Heart right ventricle (tissue), 16 donors: ENCODE data around the gene ADSS2. TPM values are rescaled to one million over a fixed set of nuclear protein-coding genes. Genes with fewer than 3 reads are reported as not detected.
"Not testable (repeated sequence)": the region's sequence is repeated elsewhere in the genome, so short reads cannot be mapped to it uniquely, and the experiment has no call there.

Experiments used
- ATAC-seq, 8 donors: fragments of 200-7000 bp; cut with Tn5 transposase; one replicate each; pipeline ENCODE4 v1.9.1; 2020; ENCODE audit warnings: mild to moderate bottlenecking in 8 of 8, moderate library complexity in 8 of 8, moderate number of reproducible peaks in 1 of 8
- DNase-seq, 2 donors: peaks; one replicate each; pipeline ENCODE4 v3.0.0-alpha.2; 2020
- H3K27ac ChIP-seq, 10 donors: fragments of 200-600 bp; sonication (generic) in 2 of 10; one replicate each; pipeline versions ENCODE4 v1.5.0 to v1.8.0; 2020 to 2022; ENCODE audit warnings: mild to moderate bottlenecking in 3 of 10
- H3K27me3 ChIP-seq, 7 donors: fragments of 200-600 bp; one replicate each; pipeline ENCODE4 v1.8.0; 2021 to 2022; ENCODE audit warnings: mild to moderate bottlenecking in 2 of 7
- H3K36me3 ChIP-seq, 9 donors: fragments of 200-600 bp; sonication (generic) in 1 of 9; one replicate each; pipeline versions ENCODE4 v1.5.0 to v1.8.0; 2020 to 2022; ENCODE audit warnings: mild to moderate bottlenecking in 2 of 9
- H3K4me1 ChIP-seq, 9 donors: fragments of 200-600 bp; sonication (generic) in 1 of 9; one replicate each; pipeline versions ENCODE4 v1.5.0 to v1.8.0; 2020 to 2022; ENCODE audit warnings: mild to moderate bottlenecking in 4 of 9
- H3K4me3 ChIP-seq, 10 donors: fragments of 200-600 bp; sonication (generic) in 2 of 10; one replicate each; pipeline versions ENCODE4 v1.5.0 to v1.8.0; 2020 to 2022; ENCODE audit warnings: mild to moderate bottlenecking in 7 of 10, moderate library complexity in 2 of 10
- H3K9me3 ChIP-seq, 11 donors: fragments of 200-600 bp in 10 of 11; sonication (generic) in 2 of 11; one replicate each; pipeline versions ENCODE4 v1.5.0 to v1.8.0; 2013 to 2022; ENCODE audit warnings: mild to moderate bottlenecking in 2 of 11, control low read depth in 1 of 11, moderate library complexity in 1 of 11
- CTCF ChIP-seq, 9 donors: fragments of 200-600 bp; sonication (generic) in 2 of 9; IDR thresholded peaks; one replicate each; pipeline versions ENCODE4 v1.5.0 to v1.8.0; 2021 to 2022; ENCODE audit warnings: antibody characterized with exemption in 9 of 9, mild to moderate bottlenecking in 5 of 9, moderate library complexity in 1 of 9
- WGBS, 2 donors: extraction: QIAGEN DNeasy Blood & Tissue Kit; methylation state at CpG; one replicate each; pipeline ENCODE4 v1.1.7; 2013; ENCODE audit warnings: inconsistent platforms in 1 of 2; 5-methylcytosine and 5-hydroxymethylcytosine counted together
- intact Hi-C, 10 donors: fragments of 100-400 bp; cut with DNase I; formaldehyde crosslinking; loops; one replicate each; pipeline versions ENCODE4 v1.11.1 to v1.14.2; 2022
- polyA plus RNA-seq, 2 donors: library from polyadenylated mRNA; stranded (reverse); fragments of 200-250 nt; gene quantifications; one replicate each; pipeline ENCODE4 v1.2.3, GENCODE V29; 2013
- total RNA-seq, 10 donors: library from RNA; stranded (reverse); fragmentation: NEBNext Ultra II Directional in 3 of 10; extraction: Animal tissue kit (Norgen Biotek cat#: 25700) in 3 of 10; gene quantifications; one replicate each; pipeline versions ENCODE4 v1.2.1 to v1.2.4, GENCODE V29; 2021 to 2023
- donor health status: Arrhythmogenic right ventricular cardiomyopathy.
- donor health status: ischemic (EF 13 %, LVEDD 7.1; RV severe dilation, severe dysfunction).
- donor health status: healthy with polysubstance abuse.
- donor health status: DM: no; HTN: yes; CAD: no.
- donor health status: DM: no; HTN: no; CAD: no.
- donor health status: ischemic (EF 25% LVEDD 6.9; RV normal size, moderate dysfunction).
- donor health status: ischemic (EF 25% LVEDD 5.7; RV mildly dilated, moderate dysfunction).
- donor health status: healthy.
- donor health status: DM: yes; HTN: yes; CAD: no.
- donor health status: Ischemic cardiomyopathy.
- donor health status: ischemic (EF 35%, LVEDD 5.7; RV mildly dilated, moderate dysfunction).
- donor health status: nonischemic (EF 11% LVEDD 7.7; RV severe dilation, severe dysfunction).
- donor health status: DM: yes; HTN: yes; CAD: no.
- donor health status: PGD.
- donor health status: ischemic (EF 29% LVEDD 5.4; RV normal size, mild dysfunction).
- donor health status: nonischemic (EF 23%, LVEDD 6.1; RV moderate dilation, normal function).

Gene ADSS2
- total and polyA plus RNA-seq, 12 donors = 4.5 to 16.2 (median 7.4) TPM

GRCh38 chr1:244494653-244495052 lies 42.9 kb upstream of the ADSS2 start:
- Histone ChIP-seq H3K4me3 (no peak overlapping the region), H3K9me3 (peaks cover 0 to 6% (median 0%) of the 10 kb centered on the region in 11 donors), H3K36me3 (no peaks in the 10 kb centered on the region), H3K27me3 (no peaks in the 10 kb centered on the region), H3K4me1 (no peaks in the 10 kb centered on the region), H3K27ac (no peak overlapping the region)
- intact Hi-C loops = no loop called here
- TF ChIP-seq CTCF (IDR thresholded peaks at IDR 0.05) = no peak
- no peak for ATAC-seq
- 92 to 97% methylated on average over 2 of the region's 2 CpGs for WGBS, 2 donors
- DNase-seq = no peak

GRCh38 chr1:244484971-244485370 lies 33.3 kb upstream of the ADSS2 start:
- 61 to 76% methylated on average over 3 of the region's 3 CpGs for WGBS, 2 donors
- H3K9me3 ChIP-seq, DNase-seq, H3K27me3 ChIP-seq, ATAC-seq, intact Hi-C loops, H3K27ac ChIP-seq, H3K4me3 ChIP-seq, H3K4me1 ChIP-seq, H3K36me3 ChIP-seq: not testable (repeated sequence)

GRCh38 chr1:244473059-244473605 lies 21.4 kb upstream of the ADSS2 start:
- Histone ChIP-seq H3K4me1 (no peaks in the 10 kb centered on the region), H3K36me3 (no peaks in the 10 kb centered on the region), H3K27ac (no peak overlapping the region), H3K27me3 (no peaks in the 10 kb centered on the region), H3K9me3 (peaks cover 0 to 11% (median 0%) of the 10 kb centered on the region in 11 donors), H3K4me3 (no peak overlapping the region)
- intact Hi-C loops = no loop called here
- no peak for TF ChIP-seq CTCF (IDR thresholded peaks at IDR 0.05)
- ATAC-seq = no peak
- 91 to 92% methylated on average over 6 of the region's 6 CpGs for WGBS, 2 donors
- DNase-seq = no peak

- Histone ChIP-seq H3K4me1 (peaks cover 0 to 3% (median 0%) of the 10 kb centered on the region in 9 donors), H3K36me3 (no peaks in the 10 kb centered on the region), H3K27ac (no peak overlapping the region), H3K4me3 (no peak overlapping the region), H3K9me3 (peaks cover 0 to 8% (median 0%) of the 10 kb centered on the region in 11 donors), H3K27me3 (no peaks in the 10 kb centered on the region)
- ATAC-seq = no peak
- DNase-seq = no peak
- 81 to 86% methylated on average over 2 of the region's 2 CpGs for WGBS, 2 donors
- no peak for TF ChIP-seq CTCF (IDR thresholded peaks at IDR 0.05)
- intact Hi-C loops = no loop called here
Measured at GRCh38 chr1:244466724-244467123, 15.0 kb upstream of the ADSS2 start.
